GM12878 (cell line): ENCODE measurements around the gene MEIOB. TPM values are rescaled to one million over a fixed set of nuclear protein-coding genes. Genes with fewer than 3 reads are reported as not detected.

ENCODE experiments used
- ATAC-seq: fragments of 200-7000 bp; cut with Tn5 transposase; 3 replicates; pipeline ENCODE4 v1.9.1; 2020; ENCODE audit warnings: mild to moderate bottlenecking, moderate library complexity
- BruUV-seq: library from RNA; stranded (reverse); fragments of 400-500 nt; replicated peaks from 2 replicates; lab custom pipeline; 2021; lab: Mats Ljungman, UMichigan
- CTCF ChIA-PET: fragments of 300-600 bp; sonication (Branson Sonifier 250); formaldehyde crosslinking; extraction: SDS; loops from one replicate; lab custom pipeline; 2021; ENCODE audit warnings: inconsistent platforms; lab: Yijun Ruan, JAX
- POLR2A ChIA-PET: fragments of 350-600 bp; formaldehyde crosslinking; extraction: SDS; loops from one replicate; lab custom pipeline; 2021; ENCODE audit warnings: inconsistent platforms; lab: Charles Lee
- RAD21 ChIA-PET: fragments of 300-600 bp; sonication (Branson Sonifier 250); formaldehyde crosslinking; loops from one replicate; lab custom pipeline; 2023; ENCODE audit warnings: antibody characterized with exemption; ENCODE audit not compliant: unreplicated experiment; lab: Charles Lee
- SMC1A ChIA-PET: fragments of 300-600 bp; sonication (Branson Sonifier 250); formaldehyde crosslinking; loops from one replicate; lab custom pipeline; 2023; ENCODE audit not compliant: unreplicated experiment, uncharacterized antibody; lab: Charles Lee
- DNase-seq: peaks from one replicate; pipeline ENCODE4 v3.0.0-alpha.2; 2011; ENCODE audit warnings: low read depth, low spot score
- FAIRE-seq: peaks from 3 replicates; lab custom pipeline; 2011; peaks lifted over from hg19 to GRCh38; lab: Jason Lieb, UNC
- H2AFZ ChIP-seq: 2 replicates; pipeline ENCODE4 v1.6.0; 2011; ENCODE audit warnings: low read depth, low read length, control low read depth; ENCODE audit not compliant: control insufficient read depth
- H3K27ac ChIP-seq: 2 replicates; pipeline ENCODE4 v1.5.1; 2011; ENCODE audit warnings: control low read depth; ENCODE audit not compliant: control insufficient read depth, insufficient read depth
- H3K27me3 ChIP-seq, 2 experiments: replicated peaks in 1 of 2; 2 replicates each; pipeline versions ENCODE4 v1.6.0 to v1.6.1; 2011; ENCODE audit warnings: low read length in 1 of 2; ENCODE audit not compliant: control insufficient read depth in 2 of 2, insufficient read depth in 2 of 2
- H3K36me3 ChIP-seq, 2 experiments: 2 replicates each; pipeline ENCODE4 v1.5.1; 2011; ENCODE audit warnings: low read length in 1 of 2; ENCODE audit not compliant: control insufficient read depth in 2 of 2, insufficient read depth in 2 of 2
- H3K4me1 ChIP-seq: 2 replicates; pipeline ENCODE4 v1.6.1; 2011; ENCODE audit warnings: mild to moderate bottlenecking, low read length, moderate library complexity, mixed read lengths; ENCODE audit not compliant: control insufficient read depth, insufficient read depth
- H3K4me2 ChIP-seq: 2 replicates; pipeline ENCODE4 v1.6.0; 2011; ENCODE audit warnings: control low read depth; ENCODE audit not compliant: control insufficient read depth, insufficient read depth
- H3K4me3 ChIP-seq: fragments of 200-600 bp; sonication (generic); 2 replicates; pipeline ENCODE4 v1.5.1; 2016
- H3K79me2 ChIP-seq: 2 replicates; pipeline ENCODE4 v1.6.0; 2011; ENCODE audit warnings: low read length; ENCODE audit not compliant: control insufficient read depth, insufficient read depth
- H3K9ac ChIP-seq: 2 replicates; pipeline ENCODE4 v1.8.0; 2011; ENCODE audit warnings: low read length, control low read depth, mixed read lengths; ENCODE audit not compliant: control insufficient read depth, insufficient read depth
- H3K9me3 ChIP-seq: replicated peaks from 3 replicates; pipeline ENCODE4 v1.5.1; 2011; ENCODE audit warnings: mild to moderate bottlenecking, low read length; ENCODE audit not compliant: control insufficient read depth, insufficient read depth
- H4K20me1 ChIP-seq: 2 replicates; pipeline ENCODE4 v1.6.0; 2011; ENCODE audit not compliant: control insufficient read depth, insufficient read depth
- HCFC1 ChIP-seq: fragments of 150-350 bp; IDR thresholded peaks from 2 replicates; pipeline ENCODE4 v1.6.1; 2014; ENCODE audit warnings: low read length
- KLF5 ChIP-seq: fragments of 450-650 bp; IDR thresholded peaks from 2 replicates; pipeline ENCODE4 v1.6.1; 2014; ENCODE audit warnings: mild to moderate bottlenecking; ENCODE audit not compliant: partially characterized antibody
- MEF2B ChIP-seq: fragments of 450-650 bp; IDR thresholded peaks from 2 replicates; pipeline ENCODE4 v1.6.1; 2018; ENCODE audit warnings: mild to moderate bottlenecking, moderate library complexity; ENCODE audit not compliant: partially characterized antibody, poor library complexity, severe bottlenecking
- MTA3 ChIP-seq: IDR thresholded peaks from 2 replicates; pipeline ENCODE4 v1.6.1; 2012; ENCODE audit warnings: low read length, inconsistent platforms, borderline replicate concordance
- NFXL1 ChIP-seq: fragments of 450-650 bp; IDR thresholded peaks from 2 replicates; pipeline ENCODE4 v1.6.1; 2017; ENCODE audit warnings: antibody characterized with exemption, mild to moderate bottlenecking, borderline replicate concordance
- NFYA ChIP-seq: IDR thresholded peaks from 2 replicates; pipeline ENCODE4 v1.6.1; 2011; ENCODE audit warnings: low read depth, mild to moderate bottlenecking, low read length, improper control_type of control experiment, borderline replicate concordance
- NFYB ChIP-seq: IDR thresholded peaks from 2 replicates; pipeline ENCODE4 v1.6.1; 2011; ENCODE audit warnings: low read depth, mild to moderate bottlenecking, low read length, improper control_type of control experiment, moderate library complexity; ENCODE audit not compliant: insufficient read depth
- NR2C2 ChIP-seq: IDR thresholded peaks from 2 replicates; pipeline ENCODE4 v1.6.1; 2011; ENCODE audit warnings: borderline replicate concordance, low read depth; ENCODE audit not compliant: control insufficient read depth, insufficient read length
- POLR2A ChIP-seq: IDR thresholded peaks from 2 replicates; pipeline ENCODE4 v1.6.1; 2011; ENCODE audit warnings: low read depth, mild to moderate bottlenecking, low read length
- RBBP5 ChIP-seq: fragments of 200-600 bp; sonication (generic); conservative IDR thresholded peaks from 2 replicates; pipeline ENCODE4 v1.6.1; 2016
- SMARCA5 ChIP-seq: fragments of 450-650 bp; IDR thresholded peaks from 2 replicates; pipeline ENCODE4 v1.6.1; 2017; ENCODE audit warnings: mild to moderate bottlenecking
- SP1 ChIP-seq: IDR thresholded peaks from one replicate; pipeline ENCODE4 v1.6.1; 2011; ENCODE audit warnings: low read depth, low read length
- ZZZ3 ChIP-seq: IDR thresholded peaks from 2 replicates; pipeline ENCODE4 v1.6.1; 2011; ENCODE audit warnings: low read depth; ENCODE audit not compliant: control insufficient read depth, insufficient read length
- WGBS: methylation state at CpG from one replicate; pipeline ENCODE4 v1.1.6; 2016; ENCODE audit warnings: low lambda C conversion rate; ENCODE audit not compliant: insufficient replicate concordance, insufficient coverage; ENCODE audit errors: missing lambda C conversion rate; 5-methylcytosine and 5-hydroxymethylcytosine counted together
- in situ Hi-C: fragments of 300-500 bp; cut with MboI; formaldehyde crosslinking; loops from 9 replicates; pipeline ENCODE4 v1.14.3; 2018; ENCODE audit warnings: mixed read lengths
- intact Hi-C: fragments of 100-400 bp; cut with micrococcal nuclease; formaldehyde crosslinking; loops from one replicate; pipeline ENCODE4 v1.14.2; 2022; ENCODE audit not compliant: unreplicated experiment
- polyA plus RNA-seq, 11 experiments: library from polyadenylated mRNA; depleted of rRNA in 4 of 11; unstranded in 6 of 11; stranded (reverse) in 5 of 11; fragments of >200 nt; fragmentation: Nextera tagmentation in 4 of 11; fragmentation: Illumina TruSeq in 1 of 11; extraction: Ambion mirVana in 4 of 11; extraction: Trizol in 1 of 11; gene quantifications; 1 replicate in 1 of 11; 2 replicates in 10 of 11; pipeline versions ENCODE4 v1.2.1 to v1.2.3, GENCODE V29; 2011 to 2016; ENCODE audit warnings: inconsistent platforms in 2 of 11, missing spikeins in 2 of 11, low read depth in 1 of 11
- total RNA-seq, 4 experiments: library from RNA; depleted of rRNA in 3 of 4; stranded (reverse); fragments of >200 nt in 3 of 4; fragmentation: Illumina TruSeq in 1 of 4; extraction: Trizol in 1 of 4; gene quantifications; 2 replicates each; pipeline versions ENCODE4 v1.2.1 to v1.2.3, GENCODE V29; 2013 to 2021
- TF ChIP-seq, protein P1 (sequence below): fragments of 450-650 bp; IDR thresholded peaks from 2 replicates; pipeline ENCODE4 v1.6.1; 2016; ENCODE audit warnings: mild to moderate bottlenecking
- TF ChIP-seq, protein P2 (sequence below): fragments of 150-350 bp; IDR thresholded peaks from 2 replicates; pipeline ENCODE4 v1.6.1; 2016; ENCODE audit warnings: low read depth, low read length

The MEIOB gene
- total and polyA plus RNA-seq, 10 of the 15 experiments (the other 5 are each of a cell fraction or from before 2014, with no cell fraction given): 0.04 to 0.26 (median 0.09) TPM; not detected in 5

DNA sequence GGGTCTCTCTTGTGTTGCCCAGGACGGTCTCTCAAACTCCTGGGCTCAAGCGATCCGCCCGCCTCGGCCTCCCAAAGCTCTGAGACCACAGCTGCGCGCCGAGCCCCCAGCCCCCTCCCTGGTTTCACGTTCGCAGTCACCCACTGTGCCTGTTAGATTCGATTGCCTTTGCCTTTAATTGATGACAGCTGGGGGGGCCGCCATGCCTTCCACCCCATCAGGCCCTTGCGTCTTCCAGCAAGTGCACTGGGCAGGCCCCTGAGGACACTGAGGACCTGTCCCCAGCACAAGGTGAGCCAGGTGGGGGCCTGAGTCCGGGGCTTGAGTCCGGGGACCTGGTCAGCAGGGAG is 81.7 kb downstream of the MEIOB start:
- in situ Hi-C loops: no loop called here
- Histone ChIP-seq H3K27me3 (no peaks in the 10 kb centered on the region), H3K4me3 (no peak overlapping the region), H3K79me2 (peaks cover 2% of the 10 kb centered on the region), H3K9ac (no peak overlapping the region), H3K36me3 (peaks cover under 1 to 12% of the 10 kb centered on the region in 2 experiments; a peak in 3 of 4 replicates), H3K4me2 (no peak overlapping the region), H3K27ac (no peak overlapping the region), H3K9me3 (no peaks in the 10 kb centered on the region), H3K4me1 (no peaks in the 10 kb centered on the region), H2AFZ (no peak overlapping the region), H4K20me1 (no peaks in the 10 kb centered on the region)
- WGBS: 97% methylated on average over 15 of the region's 15 CpGs
- RAD21 ChIA-PET: no interaction called here
- no TSS peak for BruUV-seq
- SMC1A ChIA-PET: no interaction called here
- ATAC-seq (no peak), DNase-seq (no peak), FAIRE-seq (no peak)
- POLR2A ChIA-PET: no interaction called here
- TF ChIP-seq RBBP5 (no peak), SMARCA5 (no peak), ZZZ3 (no peak), SP1 (no peak), NFXL1 (no peak), HCFC1 (no peak), MTA3 (no peak), MEF2B (no peak), NFYA (no peak), NFYB (no peak), POLR2A (no peak), NR2C2 (no peak), KLF5 (no peak)
- TF ChIP-seq, protein P1, sequence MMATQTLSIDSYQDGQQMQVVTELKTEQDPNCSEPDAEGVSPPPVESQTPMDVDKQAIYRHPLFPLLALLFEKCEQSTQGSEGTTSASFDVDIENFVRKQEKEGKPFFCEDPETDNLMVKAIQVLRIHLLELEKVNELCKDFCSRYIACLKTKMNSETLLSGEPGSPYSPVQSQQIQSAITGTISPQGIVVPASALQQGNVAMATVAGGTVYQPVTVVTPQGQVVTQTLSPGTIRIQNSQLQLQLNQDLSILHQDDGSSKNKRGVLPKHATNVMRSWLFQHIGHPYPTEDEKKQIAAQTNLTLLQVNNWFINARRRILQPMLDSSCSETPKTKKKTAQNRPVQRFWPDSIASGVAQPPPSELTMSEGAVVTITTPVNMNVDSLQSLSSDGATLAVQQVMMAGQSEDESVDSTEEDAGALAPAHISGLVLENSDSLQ: no peak
- TF ChIP-seq, protein P2, sequence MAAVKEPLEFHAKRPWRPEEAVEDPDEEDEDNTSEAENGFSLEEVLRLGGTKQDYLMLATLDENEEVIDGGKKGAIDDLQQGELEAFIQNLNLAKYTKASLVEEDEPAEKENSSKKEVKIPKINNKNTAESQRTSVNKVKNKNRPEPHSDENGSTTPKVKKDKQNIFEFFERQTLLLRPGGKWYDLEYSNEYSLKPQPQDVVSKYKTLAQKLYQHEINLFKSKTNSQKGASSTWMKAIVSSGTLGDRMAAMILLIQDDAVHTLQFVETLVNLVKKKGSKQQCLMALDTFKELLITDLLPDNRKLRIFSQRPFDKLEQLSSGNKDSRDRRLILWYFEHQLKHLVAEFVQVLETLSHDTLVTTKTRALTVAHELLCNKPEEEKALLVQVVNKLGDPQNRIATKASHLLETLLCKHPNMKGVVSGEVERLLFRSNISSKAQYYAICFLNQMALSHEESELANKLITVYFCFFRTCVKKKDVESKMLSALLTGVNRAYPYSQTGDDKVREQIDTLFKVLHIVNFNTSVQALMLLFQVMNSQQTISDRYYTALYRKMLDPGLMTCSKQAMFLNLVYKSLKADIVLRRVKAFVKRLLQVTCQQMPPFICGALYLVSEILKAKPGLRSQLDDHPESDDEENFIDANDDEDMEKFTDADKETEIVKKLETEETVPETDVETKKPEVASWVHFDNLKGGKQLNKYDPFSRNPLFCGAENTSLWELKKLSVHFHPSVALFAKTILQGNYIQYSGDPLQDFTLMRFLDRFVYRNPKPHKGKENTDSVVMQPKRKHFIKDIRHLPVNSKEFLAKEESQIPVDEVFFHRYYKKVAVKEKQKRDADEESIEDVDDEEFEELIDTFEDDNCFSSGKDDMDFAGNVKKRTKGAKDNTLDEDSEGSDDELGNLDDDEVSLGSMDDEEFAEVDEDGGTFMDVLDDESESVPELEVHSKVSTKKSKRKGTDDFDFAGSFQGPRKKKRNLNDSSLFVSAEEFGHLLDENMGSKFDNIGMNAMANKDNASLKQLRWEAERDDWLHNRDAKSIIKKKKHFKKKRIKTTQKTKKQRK: no peak
- intact Hi-C loops: no loop called here
- CTCF ChIA-PET: no interaction called here
